ENCODE results near the gene ARPP21. TPM values are rescaled to one million over a fixed set of nuclear protein-coding genes. Genes with fewer than 3 reads are reported as not detected.

ARPP21 gene
- polyA plus RNA-seq, 1 experiment: not detected

DNA sequence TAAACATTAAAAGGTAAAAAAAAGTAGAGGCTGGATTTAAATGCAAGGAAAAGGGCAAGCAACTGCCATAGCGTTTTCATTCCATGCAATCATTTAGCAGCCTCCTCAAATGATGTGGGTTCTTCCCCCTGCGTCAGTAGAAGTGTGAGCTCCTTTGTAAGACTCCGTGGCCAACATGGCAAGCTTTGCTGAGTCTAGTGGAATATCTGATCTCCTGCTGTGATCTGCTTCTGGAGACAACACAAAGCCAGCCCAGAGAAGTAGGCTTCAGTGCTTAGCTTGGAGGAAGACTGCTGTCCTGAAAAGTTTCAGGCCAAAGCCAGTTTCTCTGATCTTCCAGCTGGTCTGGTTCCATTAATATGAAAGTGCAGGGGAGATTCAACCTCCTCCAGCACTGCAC is 70.4 kb downstream of the ARPP21 start:
- CTCF ChIA-PET: no interaction called here

DNA sequence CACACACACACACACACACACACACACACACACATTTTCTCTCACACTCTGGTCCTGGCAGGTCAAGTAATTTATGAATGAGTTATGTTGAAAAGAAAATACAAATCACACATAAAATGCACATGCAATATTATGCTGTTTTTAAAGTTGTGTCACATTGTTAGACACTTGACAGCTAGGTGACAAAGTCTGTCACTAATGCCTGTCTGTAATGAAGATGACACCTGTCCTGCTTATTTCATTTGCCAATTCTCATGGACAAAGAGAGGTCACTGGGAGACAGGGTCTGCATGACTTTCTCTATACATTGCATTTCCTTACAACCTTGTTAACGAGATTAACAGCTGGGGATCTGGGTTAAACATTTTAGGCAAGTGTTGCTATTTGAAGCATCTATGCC is 71.2 kb downstream of the ARPP21 start:
- Histone ChIP-seq H3K4me3 (ENCODE audit: low read depth, low read length) (no peak overlapping the region), H3K27ac (ENCODE audit: low read depth, low read length) (no peak overlapping the region), H3K27me3 (ENCODE audit: control insufficient read depth, insufficient read depth, low read length) (no peaks in the 10 kb centered on the region), H3K9me3 (ENCODE audit: control insufficient read depth, insufficient read depth, low read length) (no peaks in the 10 kb centered on the region)
- no peak for TF ChIP-seq CTCF (IDR thresholded peaks at IDR 0.05; ENCODE audit: low read depth, low read length)
- CTCF ChIA-PET: no interaction called here
- POLR2A ChIA-PET: no interaction called here
- DNase-seq (ENCODE audit: low read depth, low spot score): no peak

More for the DNA sequence above, 70.4 kb downstream of the ARPP21 start:
- no peak for TF ChIP-seq CTCF (IDR thresholded peaks at IDR 0.05; ENCODE audit: low read depth, low read length)
- no peak for DNase-seq (ENCODE audit: low read depth, low spot score)
- POLR2A ChIA-PET: no interaction called here
- Histone ChIP-seq H3K27me3 (ENCODE audit: control insufficient read depth, insufficient read depth, low read length) (no peaks in the 10 kb centered on the region), H3K27ac (ENCODE audit: low read depth, low read length) (no peak overlapping the region), H3K4me3 (ENCODE audit: low read depth, low read length) (no peak overlapping the region), H3K9me3 (ENCODE audit: control insufficient read depth, insufficient read depth, low read length) (no peaks in the 10 kb centered on the region)

DNA sequence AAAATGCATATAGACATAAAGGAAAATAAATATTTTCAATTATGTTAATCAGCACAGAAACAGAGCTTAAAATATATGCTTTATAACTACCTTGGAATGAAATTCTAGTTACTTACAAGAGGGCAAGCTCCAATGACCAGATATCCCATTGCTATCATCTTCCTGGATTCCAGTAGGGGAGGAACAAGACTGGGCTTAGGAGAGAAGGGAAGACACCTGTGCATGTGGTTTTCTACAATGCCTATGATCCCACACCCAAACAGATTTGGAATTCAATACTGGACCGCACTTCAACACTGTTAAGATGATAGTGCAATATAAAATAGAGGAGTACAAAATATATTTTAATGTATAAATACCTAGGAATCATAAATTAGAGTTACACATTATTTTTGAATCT is 79.6 kb downstream of the ARPP21 start:
- POLR2A ChIA-PET: no interaction called here
- no peak for TF ChIP-seq CTCF (IDR thresholded peaks at IDR 0.05; ENCODE audit: low read depth, low read length)
- H3K27ac ChIP-seq (ENCODE audit: low read depth, low read length): no peak overlapping the region
- no peaks in the 10 kb centered on the region for H3K9me3 ChIP-seq (ENCODE audit: control insufficient read depth, insufficient read depth, low read length)
- no peak overlapping the region for H3K4me3 ChIP-seq (ENCODE audit: low read depth, low read length)
- H3K27me3 ChIP-seq (ENCODE audit: control insufficient read depth, insufficient read depth, low read length): no peaks in the 10 kb centered on the region
- CTCF ChIA-PET: interaction anchor here (0.7 kb wide), 2 partner anchors 275 to 556 kb away, joined by 3 read pairs; no protein-coding TSS in a partner anchor
- DNase-seq (ENCODE audit: low read depth, low spot score): no peak

- CTCF ChIA-PET: no interaction called here
- POLR2A ChIA-PET: no interaction called here
- TF ChIP-seq CTCF (IDR thresholded peaks at IDR 0.05; ENCODE audit: low read depth, low read length): no peak
- DNase-seq (ENCODE audit: low read depth, low spot score): no peak
- Histone ChIP-seq H3K27ac (ENCODE audit: low read depth, low read length) (no peak overlapping the region), H3K27me3 (ENCODE audit: control insufficient read depth, insufficient read depth, low read length) (no peaks in the 10 kb centered on the region), H3K9me3 (ENCODE audit: control insufficient read depth, insufficient read depth, low read length) (no peaks in the 10 kb centered on the region), H3K4me3 (ENCODE audit: low read depth, low read length) (no peak overlapping the region)
Observed at GRCh38 chr3:35721628-35722027, 82.3 kb downstream of the ARPP21 start.

GRCh38 chr3:35722902-35723301 is 83.6 kb downstream of the ARPP21 start:
- Histone ChIP-seq H3K27me3 (ENCODE audit: control insufficient read depth, insufficient read depth, low read length) (no peaks in the 10 kb centered on the region), H3K4me3 (ENCODE audit: low read depth, low read length) (no peak overlapping the region), H3K27ac (ENCODE audit: low read depth, low read length) (no peak overlapping the region), H3K9me3 (ENCODE audit: control insufficient read depth, insufficient read depth, low read length) (no peaks in the 10 kb centered on the region)
- CTCF ChIA-PET: no interaction called here
- POLR2A ChIA-PET: no interaction called here
- TF ChIP-seq CTCF (IDR thresholded peaks at IDR 0.05; ENCODE audit: low read depth, low read length): no peak
- DNase-seq (ENCODE audit: low read depth, low spot score): no peak
